NK-92 (cell line): ENCODE results near the gene KRTAP13-1.

ENCODE experiments used
- DNase-seq: peaks from one replicate; lab custom pipeline; 2025; ENCODE audit not compliant: unreplicated experiment; lab: John Stamatoyannopoulos, UW

Gene KRTAP13-1, protein sequence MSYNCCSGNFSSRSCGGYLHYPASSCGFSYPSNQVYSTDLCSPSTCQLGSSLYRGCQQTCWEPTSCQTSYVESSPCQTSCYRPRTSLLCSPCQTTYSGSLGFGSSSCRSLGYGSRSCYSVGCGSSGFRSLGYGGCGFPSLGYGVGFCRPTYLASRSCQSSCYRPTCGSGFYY

DNA sequence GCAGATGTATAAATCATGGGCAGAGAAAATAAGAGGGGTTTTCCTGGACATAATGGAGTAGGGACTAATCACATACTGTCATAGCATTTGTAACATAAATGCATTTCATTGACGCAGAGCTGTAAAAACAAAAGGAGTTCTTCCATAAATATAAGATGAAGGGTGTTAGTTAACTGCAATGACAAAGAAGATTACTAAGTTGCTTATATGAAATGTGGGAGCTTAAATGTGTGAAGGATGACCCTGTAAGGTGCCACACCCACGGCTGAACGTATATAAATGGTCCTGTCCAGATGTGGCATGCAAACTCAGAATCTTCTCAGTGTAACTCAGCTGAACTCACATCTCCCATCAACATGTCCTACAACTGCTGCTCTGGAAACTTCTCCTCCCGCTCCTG, at the start of gene KRTAP13-1:
KRTAP13-1 (plus strand) TSS at position 301 of the 400 bp plus-strand sequence; CDS start at position 357, 56 bp downstream.
- no peak for DNase-seq

DNA sequence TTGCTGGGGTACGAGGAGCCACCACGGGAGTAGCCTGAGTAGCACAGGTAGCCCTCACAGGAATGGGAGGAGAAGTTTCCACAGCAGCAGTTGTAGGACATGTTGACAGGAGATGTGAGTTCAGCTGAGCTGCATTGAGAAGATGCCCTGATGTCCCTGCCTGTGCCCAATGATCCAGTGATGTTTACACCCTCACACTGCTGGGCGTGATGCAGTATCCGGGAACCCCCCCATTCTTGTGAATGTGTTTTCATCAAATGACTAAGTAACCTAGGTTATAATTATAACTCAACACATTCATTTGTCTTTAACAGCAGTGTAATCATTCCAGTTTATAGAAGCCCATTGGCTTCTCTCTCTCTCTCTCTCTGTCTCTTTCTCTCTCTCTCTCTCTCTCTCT, 47.3 kb upstream of the KRTAP13-1 start, which contains the start of gene KRTAP23-1:
KRTAP23-1 (minus strand) TSS at position 101 of the 400 bp plus-strand sequence; CDS start at position 101, 0 bp downstream.
- no peak for DNase-seq

- DNase-seq = no peak
Observed at GRCh38 chr21:30349572-30349971, 46.3 kb upstream of the KRTAP13-1 start.

DNA sequence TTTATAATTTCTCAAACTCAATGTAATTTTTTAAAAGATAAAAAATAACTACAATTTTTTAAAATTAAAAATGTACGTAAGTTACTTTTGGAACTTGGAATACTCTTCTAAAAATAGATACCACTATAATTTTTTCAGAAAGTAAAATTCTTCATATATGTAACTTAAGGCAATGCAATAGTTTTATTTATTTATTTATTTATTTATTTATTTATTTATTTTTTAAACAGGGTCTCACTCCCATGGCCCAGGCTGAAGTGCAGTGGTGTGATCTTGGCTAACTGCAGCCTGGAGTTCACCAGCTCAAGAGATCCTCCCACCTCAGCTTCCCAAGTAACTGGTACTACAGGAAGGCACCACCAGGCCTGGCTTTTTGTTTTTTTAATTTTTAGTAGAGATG, 44.3 kb upstream of the KRTAP13-1 start:
- no peak for DNase-seq

- no peak for DNase-seq
Observed at GRCh38 chr21:30354308-30355005, 41.4 kb upstream of the KRTAP13-1 start.

DNA sequence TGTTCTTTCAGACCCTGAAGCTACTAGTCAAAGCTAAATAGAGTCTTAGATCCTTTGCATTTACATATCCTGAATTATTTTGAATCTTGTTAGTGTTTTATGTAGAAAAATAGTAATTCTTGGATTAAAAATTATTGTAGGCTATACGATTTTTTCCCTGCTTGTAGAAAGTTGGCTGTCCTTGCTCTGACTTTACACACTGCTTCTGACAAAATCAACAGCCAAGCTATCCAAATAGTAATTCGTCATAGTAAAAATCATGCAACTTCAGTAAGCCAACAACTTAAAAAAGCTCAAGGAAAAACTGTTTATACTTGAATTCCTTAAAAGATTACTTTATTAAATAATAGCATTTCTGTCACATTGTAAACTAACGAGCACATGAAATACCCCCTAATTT, 39.9 kb upstream of the KRTAP13-1 start:
- DNase-seq = no peak

GRCh38 chr21:30372139-30372770, 23.6 kb upstream of the KRTAP13-1 start, which contains the start of gene KRTAP13-2:
KRTAP13-2 (minus strand) TSS chr21:30372271; CDS start chr21:30372213, 58 bp downstream.
- no peak for DNase-seq

DNA sequence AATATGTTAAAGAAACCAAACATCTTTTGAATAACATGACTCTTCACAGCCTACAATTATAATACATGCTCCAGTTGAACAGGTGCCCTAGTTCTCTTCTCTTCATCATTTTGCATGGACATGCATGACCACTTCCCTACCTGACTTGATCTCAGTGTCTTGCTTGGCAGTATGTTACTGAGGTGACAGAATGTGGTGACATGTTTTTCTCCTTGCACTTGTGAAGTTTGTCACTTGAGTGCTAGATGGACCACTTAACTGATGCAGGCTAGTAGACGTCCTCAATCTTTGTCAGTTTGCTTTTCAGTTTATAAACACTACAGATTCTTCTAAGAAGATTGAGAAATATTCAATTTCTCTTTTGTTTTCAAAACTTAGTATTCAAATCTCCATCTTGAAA, 13.6 kb upstream of the KRTAP13-1 start:
- no peak for DNase-seq

DNA sequence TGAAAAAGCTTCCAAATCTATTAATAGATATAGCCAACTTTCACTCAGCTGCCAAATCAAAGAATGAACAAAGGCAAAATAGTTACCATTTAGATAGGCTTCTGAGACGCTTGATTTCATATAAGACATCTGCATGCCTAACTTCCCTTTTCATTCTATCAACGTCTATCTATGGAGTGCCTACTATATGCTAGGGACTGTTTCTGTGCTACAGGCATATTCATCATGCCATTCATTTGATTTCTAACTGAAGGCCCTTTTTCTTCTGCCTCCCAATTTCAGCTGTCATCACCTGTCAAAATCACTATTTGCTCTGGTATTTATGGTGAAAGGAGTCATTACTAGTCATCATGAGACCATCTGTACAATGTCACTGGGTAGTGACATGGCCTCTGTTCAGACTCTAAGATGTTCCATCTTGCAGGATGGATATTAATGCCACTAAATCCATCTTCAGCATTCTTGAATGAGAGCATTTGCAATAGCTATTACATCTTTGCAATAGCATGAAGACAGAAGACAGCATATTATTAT, 4.3 kb upstream of the KRTAP13-1 start:
- DNase-seq = no peak

DNA sequence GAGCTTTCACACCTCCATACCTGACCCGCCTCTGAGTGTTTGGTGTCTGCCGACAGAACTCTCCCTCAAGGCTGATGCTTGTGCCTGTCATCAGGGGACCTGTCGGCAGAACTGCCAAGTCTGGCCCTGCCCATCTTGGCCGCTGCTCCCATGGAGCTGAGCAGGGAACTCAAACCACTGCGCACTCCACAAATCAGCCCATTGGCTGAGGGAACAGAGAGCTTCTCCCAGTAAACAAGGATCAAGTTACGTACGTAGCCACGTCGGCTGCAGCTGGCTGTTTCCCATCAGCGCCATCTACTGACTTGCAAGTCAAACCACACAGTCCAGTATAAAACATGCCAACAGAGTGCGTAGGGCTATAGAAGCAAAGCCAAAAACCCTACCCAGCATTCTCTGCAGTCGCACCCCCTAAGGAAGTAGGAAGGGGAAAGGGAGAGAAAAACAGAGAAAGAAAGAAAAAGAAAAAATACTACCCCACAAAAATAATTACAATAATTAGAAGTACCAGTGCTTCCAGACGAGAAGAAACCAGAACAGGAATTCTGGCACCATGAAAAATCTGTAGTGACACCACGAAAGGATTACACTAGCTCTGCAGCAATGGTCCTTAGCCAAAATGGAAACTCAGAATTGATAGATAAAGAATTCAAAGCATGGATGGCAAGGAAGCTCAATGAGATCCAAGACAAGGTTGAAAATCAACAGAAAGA, 13.1 kb downstream of the KRTAP13-1 start:
- no peak for DNase-seq

GRCh38 chr21:30415993-30416392, 20.2 kb downstream of the KRTAP13-1 start:
- DNase-seq = no peak

DNA sequence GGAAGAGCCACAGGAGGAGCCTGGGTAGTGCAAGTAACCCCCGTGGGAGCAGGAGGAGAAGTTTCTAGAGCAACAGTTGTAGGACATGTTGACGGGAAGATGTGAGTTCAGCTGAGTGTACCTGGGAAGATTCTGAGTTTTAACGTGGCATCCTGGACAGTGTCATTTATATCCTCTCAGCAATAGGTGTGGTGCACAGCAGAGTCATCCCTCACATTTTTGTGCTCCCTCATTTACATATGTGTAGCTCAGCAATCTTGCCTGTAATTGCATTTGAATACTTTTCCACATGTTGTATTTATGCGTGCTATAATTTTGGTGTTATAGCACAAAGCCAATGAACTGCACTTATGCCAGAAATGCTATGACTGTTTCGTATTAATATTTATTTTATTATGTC, 30.0 kb downstream of the KRTAP13-1 start, which contains the start of gene KRTAP13-3:
KRTAP13-3 (minus strand) TSS at position 101 of the 400 bp plus-strand sequence; CDS start at position 87, 14 bp downstream.
- DNase-seq = no peak

DNA sequence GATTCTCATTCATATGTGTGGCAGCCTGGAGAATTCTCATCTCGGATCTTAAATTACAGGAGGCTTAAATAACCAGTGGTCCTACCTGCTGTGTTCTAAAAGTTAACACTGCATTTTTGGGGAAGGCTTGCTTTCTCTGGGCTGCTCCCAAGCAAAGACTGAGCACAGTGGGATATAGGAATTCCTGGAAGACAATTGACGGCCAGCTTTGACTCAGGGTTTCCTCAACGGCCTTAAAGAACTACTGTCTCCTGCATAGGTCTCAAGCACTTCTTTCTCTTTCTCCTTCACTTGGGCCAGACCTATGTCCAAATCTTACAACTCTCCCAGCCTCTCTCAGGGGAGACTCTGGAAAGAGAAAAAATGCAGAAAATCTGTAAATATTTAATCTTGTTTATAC, 30.9 kb downstream of the KRTAP13-1 start:
- DNase-seq = no peak

- no peak for DNase-seq
Observed at GRCh38 chr21:30430170-30430655, 34.4 kb downstream of the KRTAP13-1 start, which contains the start of gene KRTAP13-4. KRTAP13-4 (plus strand) TSS chr21:30430220; CDS start chr21:30430276, 56 bp downstream.

DNA sequence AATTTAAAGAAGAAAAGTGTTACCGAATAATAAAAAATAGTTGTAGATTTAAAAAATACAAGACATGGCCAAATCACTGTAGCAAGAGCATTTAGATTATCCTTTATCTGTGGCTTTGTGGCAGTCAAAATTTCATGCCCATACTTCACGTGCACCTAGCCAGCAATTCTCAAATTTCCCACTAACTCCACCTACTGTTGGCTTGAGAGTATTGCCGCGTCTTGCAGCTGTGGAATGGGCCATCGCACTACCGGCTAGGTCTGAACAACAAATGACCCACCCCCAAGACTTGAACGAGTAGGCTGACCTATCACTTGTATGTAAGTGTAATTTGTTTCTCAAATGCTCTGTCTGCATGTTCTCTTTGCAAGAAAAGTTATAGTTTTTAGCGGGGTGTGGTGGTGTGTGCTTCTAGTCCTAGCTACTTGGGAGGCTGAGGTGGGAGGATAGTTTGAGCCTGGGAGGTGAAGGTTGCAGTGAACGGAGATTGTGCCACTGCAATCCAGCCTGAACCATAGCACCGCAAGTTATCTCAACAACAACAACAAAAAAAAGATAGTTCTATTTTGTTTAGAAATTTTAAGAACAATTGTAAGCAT, 38.3 kb downstream of the KRTAP13-1 start:
- DNase-seq = no peak

DNA sequence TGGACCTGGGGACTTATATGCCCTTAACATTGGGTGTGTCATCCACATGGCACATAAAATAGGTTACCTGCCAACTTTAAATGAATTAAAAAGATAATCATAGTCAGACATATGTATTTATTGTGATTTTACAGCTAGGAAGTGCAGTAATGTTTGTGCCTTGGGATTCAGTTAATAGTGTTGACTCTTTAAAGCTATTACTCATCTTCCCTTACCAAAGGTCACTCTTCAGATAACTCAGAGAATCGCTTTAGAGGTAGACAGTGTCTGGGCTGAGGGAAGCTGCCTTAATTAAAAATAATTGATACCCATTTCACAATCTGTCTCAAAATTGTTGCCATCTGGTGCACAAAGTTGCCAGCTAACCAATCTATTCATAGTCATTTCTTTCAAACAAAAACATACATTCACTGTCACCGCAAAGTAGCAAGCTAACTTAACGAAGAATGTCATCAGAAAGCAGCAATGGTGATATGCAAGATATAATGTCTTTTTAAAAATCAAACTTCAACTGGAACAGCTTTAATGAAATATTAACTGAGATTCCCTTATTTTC, 41.3 kb downstream of the KRTAP13-1 start:
- DNase-seq = no peak

- no peak for DNase-seq
Observed at GRCh38 chr21:30439975-30440374, 44.1 kb downstream of the KRTAP13-1 start, which contains the start of gene KRTAP15-1. KRTAP15-1 (plus strand) TSS chr21:30440275; CDS start chr21:30440328, 53 bp downstream.

- no peak for DNase-seq
Observed at GRCh38 chr21:30443226-30443625, 47.4 kb downstream of the KRTAP13-1 start.

GRCh38 chr21:30444204-30444603, 48.4 kb downstream of the KRTAP13-1 start:
- DNase-seq = no peak
